H4 (cell line): ENCODE results near the gene EEF2. TPM values are rescaled to one million over a fixed set of nuclear protein-coding genes. Genes with fewer than 3 reads are reported as not detected.
A peak's percentile ranks its signal among the peaks of the same experiment; 100 is the strongest.
"Not testable (repeated sequence)": the region's sequence is repeated elsewhere in the genome, so short reads cannot be mapped to it uniquely, and the experiment has no call there.

ENCODE experiments used
- DNase-seq: peaks from one replicate; pipeline ENCODE4 v3.0.0-alpha.2; 2015; ENCODE audit warnings: low spot score
- total RNA-seq: library from RNA; depleted of rRNA; stranded (reverse); fragments of >200 nt; shearing (Covaris generic); gene quantifications from 2 replicates; pipeline ENCODE4 v1.2.3, GENCODE V29; 2014

Gene EEF2
- total RNA-seq, 1 experiment from 2014 or later: 588 TPM

DNA sequence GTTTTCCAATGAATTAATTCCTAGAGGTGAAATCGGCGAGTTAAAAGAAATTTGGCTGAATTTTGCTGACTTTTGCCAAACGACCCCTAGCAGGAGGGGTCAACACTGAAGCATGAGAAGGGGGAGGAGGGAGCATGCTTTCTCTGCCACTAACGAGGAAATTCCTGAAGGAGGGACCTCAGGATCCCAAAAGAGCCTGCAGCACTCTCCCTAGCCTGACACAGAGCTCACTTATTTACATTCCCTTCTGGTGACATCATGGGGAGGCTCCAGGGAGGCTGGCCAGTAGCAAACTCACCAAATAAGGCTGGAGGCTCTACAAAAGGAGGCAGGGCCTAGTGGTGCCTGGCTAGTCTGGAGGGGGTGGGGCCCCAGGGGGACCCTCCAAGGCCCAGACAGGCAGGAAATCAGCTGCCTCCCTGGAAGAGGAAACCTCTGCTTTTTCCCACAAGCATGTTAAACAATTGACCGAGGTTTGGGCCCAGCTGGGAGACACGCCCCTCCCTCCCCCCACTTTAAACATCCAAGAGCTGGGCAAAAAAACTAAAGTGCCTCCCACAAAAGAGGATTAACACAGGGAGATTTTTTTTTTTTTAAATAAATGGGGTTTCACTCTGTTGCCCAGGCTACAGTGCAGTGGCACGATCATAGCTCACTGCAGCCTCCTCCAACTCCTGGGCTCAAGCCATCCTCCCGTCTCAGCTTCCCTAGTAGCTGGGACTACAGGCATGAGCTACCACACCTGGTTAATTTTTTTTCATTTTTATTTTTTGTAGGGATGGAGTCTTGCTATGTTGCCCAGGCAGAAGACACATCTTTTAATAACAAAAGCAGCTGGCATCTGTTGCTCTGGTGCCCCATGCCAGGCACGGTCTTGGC is 16.5 kb downstream of the EEF2 start:
- DNase-seq: peak; percentile 97

DNA sequence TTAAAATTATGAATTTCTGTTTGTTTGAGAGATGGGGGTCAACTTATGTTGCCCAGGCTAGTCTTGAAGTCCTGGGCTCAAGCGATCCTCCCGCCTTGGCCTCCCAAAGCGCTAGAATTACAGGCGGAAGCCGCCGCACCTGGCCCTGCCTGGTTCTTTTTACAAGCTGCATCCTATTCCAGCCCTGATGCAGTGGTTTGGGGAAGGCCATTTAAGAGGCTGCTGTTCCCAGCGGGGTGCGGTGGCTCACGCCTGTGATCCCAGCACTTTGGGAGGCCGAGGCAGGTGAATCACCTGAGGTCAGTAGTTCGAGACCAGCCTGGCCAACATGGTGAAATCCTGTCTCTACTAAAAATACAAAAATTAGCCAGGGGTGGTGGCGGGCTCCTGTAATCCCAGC is 17.3 kb downstream of the EEF2 start:
- not testable (repeated sequence) for DNase-seq

DNA sequence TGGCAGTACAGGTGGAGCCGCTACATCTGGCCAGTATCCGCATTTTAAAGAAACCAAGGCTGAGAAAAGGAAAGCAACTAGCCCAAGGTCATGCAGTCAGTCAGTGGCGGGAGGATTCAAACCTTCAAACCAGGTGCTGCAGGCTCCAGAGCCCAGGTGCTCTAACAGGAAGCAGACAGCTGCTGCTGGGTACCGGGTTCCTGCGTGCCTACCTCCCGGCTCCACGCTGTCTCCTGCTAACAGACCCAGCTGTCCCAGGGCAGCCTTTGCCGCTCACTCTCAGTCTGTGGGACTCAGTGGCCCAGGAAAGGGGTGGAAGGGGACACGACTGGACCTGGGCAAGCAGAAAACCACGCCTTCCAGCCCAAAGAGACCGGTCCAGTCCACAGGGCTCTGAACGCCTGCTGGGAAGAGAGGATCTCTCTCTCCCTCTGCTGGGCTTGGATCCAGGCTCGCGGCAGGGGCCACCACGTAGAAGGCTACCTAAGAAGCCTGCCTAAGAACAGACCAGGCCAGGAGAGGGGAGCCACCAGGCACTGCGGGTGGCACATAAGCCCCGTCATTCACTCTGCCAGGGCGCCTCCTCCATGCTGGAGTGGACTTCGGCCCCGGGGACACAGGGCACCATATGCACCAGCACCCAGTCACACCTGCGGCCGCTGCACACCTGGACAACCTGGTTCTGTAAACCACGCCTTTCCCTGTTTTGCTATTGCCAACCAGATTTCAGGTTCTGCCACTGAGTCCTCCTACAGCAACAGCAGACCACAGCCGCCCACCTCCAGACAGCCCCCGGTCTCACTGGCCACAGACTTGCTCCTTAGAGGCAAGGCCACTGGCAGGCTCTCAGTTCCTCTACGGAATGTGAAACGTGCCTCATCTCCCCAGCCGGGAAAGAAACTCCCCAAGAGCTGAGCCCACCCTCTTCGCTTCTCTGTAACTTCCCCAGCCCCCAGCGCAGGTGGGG is 18.9 kb downstream of the EEF2 start:
- DNase-seq: no peak

DNA sequence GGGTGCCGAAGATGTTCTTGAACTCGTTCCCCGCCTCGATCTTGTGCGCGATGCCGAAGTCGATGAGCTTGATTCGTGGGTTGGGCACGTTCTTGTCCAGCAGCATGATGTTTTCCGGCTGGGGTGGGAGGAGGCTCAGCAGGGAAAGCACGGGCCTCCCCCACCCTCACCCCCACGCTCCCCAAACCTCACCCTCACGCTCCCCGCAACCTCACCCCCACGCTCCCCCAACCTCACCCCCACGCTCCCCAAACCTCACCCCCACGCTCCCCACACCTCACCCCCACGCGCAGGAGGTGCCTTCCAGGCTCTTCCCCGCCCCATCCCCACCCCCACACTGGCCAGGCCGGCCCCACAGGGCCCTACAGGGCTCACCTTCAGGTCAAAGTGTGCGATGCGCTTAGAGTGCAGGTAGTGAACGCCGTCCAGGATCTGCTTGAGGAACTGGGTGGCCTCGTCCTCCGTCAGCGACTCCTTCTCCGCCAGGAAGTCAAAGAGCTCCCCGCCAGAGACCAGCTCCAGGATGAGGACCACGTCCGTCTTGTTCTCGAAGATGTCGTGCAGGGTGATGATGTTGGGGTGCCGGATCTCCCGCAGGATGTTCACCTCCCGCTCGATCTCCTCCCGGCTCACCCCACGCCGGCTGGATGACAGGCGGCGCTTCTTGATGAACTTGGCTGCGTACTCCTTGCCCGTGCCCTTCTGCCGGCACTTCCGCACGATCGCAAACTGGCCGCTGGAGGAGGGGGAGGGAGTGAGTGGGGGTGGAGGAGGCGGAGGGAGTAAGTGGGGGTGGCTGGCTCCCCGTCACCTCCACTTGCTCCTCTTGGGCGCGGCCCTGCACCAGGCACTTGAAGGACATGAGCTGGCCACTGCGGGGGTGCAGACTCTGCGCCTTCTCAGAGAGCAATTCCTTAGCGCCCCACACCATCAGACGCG is 20.7 kb downstream of the EEF2 start:
- DNase-seq: no peak

DNA sequence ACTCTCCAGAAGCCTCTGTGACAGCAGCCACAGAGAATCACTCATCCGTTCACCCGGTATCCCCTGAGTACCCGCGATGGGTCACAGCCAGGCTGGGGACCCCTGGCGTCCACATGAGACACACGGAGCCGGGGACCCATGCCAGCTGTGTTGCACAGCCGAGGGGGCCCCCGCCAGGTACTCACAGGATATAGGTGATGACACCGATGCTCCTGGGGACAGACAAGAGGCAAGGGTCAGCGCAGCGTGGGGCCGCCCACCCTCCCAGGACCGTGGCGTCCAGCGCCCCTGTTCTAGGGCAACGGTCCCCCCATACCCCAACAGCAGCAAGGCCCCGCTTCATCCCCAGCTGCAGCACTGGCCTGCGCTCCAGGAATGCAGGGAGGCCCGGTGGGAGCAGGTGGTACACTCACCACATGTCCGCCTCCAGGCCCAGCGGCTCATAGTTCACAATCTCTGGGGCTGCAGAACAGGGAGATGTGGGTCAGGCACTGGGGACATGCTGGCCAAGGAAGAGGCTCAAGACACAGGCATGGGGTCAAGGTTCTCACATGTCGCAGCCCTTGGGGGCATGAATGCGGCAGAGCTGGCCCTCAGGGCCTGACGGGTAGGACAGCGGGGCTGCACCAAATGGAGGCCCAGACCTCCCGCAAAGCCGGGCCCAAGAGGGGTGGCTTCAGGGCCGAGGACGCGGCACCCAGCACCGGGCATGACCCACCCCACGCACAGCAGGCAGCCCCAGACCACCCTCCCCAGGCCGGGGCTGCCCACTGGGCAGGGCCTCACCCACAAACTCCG is 21.6 kb downstream of the EEF2 start:
- DNase-seq: no peak

DNA sequence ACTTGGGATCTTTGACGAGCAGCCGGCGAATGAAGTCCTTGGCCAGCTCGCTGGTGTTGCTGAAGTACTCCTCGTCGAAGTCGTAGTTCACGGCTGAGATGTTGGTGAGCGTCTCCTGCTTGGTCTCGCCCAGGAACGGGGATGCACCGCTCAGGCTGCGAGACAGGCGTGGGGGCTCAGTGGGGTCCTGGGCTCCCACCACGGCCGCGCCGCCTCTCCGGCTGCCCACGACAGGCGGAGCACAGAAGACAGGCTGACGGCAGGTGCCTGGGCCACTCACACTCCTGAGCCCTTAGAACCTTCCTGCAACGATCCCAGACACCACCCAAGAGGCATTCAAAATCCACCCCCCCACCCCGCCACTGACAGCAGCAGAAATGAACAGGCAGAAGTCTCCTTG is 24.3 kb downstream of the EEF2 start:
- DNase-seq: no peak

DNA sequence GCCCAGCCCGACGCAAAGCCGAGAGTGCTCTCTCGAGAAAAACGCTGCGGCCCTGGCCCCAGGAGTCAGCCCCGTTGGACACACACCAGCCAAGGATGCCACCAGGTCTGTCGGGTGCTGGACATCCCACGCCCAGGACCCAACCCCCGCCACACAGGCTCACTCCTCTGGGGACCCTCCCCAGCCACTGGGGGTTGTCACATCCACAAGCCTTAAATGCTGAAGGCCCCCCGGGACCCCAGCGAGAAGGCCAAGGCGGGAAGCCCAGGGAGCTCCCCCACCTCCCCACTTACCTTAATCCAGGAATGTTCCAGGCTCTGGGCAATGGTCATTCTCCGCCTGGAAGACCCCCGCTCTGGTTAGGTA is 25.5 kb downstream of the EEF2 start:
- no peak for DNase-seq

DNA sequence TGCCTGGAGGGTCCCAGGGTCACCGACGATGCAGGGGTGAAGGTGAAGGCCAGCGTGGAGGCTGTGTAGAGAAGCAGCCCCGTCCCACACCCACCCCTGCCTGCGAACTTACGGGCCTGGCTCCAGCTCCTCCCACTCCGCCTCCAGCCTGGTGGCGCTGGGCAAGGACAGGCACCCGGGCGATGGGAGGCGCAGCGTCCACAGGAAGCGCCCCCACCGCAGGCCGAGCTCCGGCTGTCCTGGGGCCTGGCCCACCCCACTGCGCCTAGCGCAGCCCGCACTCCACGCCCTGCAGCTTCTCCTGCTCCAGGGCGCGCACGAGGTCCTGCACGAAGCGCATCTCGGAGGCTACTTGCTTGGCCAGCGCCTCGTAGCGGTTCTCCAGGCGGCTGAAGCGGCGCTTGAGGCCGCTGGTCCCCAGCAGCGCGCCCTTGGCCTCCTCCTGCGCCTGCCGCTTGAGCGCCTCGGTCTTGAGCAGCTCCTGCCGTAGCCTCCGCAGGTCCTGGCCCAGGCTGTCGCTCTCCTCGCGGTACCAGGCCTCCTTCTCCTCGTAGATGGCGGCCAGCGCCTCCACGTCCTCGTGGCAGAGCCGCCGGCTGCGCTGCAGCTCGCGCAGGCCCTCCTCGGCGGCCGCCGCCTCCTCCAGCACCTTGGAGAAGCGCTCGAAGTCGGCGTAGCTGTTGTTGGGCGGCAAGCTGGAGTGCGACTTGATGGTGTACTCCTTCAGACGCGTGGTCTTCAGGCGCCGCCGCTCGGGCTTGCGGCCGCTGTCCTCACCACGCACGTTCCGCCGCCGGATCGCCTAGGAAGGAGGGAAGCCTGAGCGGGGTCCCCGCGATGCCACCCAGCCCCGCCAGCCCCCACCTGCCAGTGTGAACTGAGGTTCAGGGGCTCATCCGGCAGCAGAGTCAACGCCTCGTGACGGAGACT is 26.2 kb downstream of the EEF2 start:
- no peak for DNase-seq

DNA sequence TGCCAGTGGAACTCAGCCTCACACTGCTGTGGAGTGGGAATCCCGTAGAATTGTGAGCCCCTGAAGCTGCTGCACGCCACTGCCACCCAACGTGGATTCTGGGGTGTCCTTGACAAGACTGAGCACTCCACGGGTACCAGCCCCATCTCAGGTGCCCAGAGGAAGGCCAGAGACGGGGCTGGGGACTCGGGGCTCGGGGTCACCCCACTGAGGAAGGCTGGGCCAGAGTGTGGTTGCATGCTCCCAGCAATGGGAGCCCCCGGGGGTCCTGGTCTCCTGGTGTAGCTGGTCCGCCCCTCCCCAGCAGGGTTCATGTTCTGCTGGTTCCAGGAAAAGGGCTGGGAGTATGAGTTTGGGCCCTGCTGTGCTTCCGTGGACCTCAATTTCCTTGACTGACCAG is 29.6 kb downstream of the EEF2 start:
- no peak for DNase-seq

DNA sequence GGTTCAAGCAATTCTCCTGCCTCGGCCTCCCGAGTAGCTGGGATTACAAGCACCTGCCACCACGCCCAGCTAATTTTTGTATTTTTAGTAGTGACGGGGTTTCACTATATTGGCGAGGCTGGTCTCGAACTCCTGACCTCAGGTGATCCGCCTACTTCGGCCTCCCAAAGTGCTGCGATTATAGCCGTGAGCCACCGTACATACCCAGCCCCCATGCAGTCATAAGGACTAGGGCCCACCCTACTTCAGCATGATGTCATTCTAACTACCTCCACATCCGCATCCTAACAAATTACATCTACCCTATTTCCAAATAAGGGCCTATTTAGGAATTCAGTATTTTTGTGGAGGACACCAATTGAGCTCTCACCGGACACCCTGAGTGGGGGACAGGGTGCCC is 30.0 kb downstream of the EEF2 start:
- DNase-seq: not testable (repeated sequence)

DNA sequence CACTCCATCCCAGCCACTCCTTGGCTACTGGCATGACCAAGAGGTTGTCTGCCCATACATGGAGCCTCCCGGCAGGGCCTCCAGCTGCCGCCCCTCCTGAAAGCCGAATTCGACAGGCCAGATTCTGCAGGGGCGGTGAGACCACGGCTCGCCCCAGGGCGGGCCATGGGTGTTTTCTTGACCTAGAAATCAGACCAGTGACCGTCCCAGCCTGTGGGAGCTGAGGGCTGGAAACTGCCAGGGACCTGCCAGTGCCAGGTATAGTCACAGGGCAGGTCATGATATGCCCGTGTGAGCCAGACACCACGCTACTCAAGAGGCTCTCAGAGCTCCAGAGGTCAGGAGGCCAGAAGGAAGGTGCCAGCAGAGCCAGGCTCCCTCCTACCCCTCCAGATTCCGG is 31.2 kb downstream of the EEF2 start:
- no peak for DNase-seq

DNA sequence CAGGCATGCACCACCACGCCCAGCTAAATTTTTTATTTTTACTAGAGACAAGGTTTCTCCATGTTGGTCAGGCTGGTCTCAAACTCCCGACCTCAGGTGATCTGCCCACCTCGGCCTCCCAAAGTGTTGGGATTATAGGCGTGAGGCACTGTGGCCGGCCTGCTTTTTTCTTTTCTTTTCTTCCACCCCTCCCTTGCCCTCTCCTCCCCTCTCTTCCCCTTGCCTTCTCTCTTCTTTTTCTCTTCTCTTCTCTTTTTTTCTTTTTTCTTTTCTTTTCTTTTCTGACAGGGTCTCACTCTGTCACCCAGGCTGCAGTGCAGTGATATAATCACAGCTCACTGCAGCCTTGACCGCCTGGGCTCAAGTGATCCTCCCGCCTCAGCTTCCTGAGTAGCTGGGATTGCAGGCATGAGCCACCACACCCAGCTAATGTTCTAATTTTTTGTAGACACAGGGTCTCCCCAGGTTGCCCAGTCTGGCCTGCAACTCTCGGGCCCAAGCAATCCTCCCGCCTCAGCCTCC is 32.4 kb downstream of the EEF2 start:
- DNase-seq: not testable (repeated sequence)

DNA sequence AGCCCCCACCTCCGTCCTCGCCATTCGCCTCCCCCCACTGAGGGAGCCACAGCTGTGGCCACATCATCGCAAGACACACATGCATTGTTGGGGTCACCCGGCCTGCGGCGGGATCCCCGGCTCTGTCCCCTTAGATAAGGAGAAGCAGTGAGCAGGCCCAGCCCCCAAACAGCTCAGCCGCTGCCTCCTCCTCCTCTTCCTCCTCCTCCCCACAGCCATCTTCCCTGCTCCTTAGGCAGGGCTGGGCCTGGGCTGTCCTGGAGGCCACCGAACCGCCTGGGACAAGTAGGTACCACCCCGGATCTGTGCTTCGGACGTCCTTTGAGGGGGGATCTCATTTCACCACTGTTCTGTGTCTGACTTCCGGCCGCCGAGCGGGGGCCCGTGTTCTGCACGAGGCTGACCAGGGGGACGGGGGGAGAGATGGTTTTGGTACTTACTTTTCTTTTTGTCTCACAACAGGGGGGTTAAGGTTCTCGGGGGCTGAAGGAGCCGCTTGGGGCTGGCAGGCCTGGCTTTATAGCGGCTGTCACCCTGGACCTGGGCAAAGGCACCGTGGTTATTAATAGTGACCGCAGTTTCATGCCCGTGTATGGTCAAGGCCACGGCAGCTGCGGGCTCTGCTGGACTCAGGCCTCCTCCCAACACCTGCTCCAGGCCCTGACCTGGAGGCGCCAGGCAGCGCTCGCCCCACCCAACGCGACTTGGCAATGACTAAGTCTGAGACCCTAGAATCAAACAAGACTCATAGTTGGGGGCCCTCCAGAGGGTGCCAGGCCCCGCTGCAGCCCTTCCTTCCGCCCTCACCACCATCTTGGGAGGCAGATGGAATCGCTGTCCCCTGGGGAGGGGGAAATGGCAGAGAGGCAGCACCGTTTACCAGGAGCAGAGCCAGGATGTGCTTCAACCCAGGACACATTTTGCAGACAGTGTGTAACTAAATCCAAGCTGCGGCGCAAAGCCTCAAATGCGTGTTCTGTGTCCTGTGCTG is 34.1 kb downstream of the EEF2 start:
- DNase-seq: no peak

DNA sequence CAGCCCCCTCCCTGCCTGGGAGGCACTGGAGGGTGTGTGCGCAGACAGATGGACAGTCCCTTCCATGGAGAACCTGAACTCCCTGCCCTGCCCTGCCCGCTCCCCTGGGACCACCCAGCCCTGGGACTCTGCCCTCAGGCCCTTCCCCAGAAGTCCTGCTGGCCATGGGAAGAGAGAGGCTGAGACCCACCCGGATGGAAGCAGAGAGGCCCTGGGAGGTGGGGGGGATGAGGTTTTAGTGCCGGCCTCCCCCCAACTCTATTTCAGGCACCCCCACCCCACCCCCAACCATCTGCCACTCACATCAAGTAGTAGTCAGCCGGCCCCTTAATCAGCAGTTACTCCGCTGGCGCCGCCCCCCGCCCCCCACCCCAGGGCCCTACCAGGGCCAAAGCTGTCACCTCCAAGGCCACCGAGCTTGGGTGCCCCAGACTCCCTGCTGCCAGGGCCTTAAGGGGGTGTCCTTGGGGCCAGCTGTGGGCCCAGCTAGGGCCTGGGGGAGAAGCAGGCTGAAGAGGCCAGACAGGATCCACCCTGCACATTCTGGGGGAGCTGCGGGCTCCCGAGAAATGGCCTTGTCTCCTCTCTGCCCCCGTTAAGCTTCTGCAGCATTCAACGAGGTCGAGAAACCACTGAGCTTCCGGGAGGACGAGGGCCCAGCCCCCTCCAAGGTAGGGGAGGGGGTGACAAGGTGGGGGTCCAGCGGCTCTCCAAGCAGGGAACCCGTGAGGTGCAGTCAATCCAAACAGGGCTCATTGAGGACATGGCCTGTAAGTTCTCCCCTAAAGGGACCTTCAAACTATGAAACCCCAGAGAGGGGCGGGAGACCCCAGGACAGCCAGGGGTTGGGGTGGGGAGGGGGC is 35.0 kb downstream of the EEF2 start:
- no peak for DNase-seq

DNA sequence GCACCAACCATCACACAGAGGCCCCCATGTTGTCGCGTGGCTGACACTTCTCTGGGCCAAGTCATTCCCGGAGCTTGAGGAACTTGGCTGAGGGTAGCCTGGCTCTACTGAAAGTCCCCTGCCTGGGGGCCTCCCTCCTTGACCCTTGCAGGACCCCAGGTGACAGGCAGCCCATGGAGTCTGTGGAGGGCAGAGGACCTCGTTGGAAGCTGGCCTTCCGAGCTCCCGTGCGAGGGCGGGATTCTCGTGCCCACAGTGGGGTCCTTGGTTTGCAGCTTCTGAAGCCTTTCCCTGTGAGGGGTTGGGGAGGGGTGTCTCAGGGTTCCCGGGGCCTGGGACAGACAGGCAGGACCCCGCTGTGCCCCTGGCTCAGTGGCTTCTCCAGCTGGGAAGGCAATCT is 36.0 kb downstream of the EEF2 start:
- DNase-seq: no peak

DNA sequence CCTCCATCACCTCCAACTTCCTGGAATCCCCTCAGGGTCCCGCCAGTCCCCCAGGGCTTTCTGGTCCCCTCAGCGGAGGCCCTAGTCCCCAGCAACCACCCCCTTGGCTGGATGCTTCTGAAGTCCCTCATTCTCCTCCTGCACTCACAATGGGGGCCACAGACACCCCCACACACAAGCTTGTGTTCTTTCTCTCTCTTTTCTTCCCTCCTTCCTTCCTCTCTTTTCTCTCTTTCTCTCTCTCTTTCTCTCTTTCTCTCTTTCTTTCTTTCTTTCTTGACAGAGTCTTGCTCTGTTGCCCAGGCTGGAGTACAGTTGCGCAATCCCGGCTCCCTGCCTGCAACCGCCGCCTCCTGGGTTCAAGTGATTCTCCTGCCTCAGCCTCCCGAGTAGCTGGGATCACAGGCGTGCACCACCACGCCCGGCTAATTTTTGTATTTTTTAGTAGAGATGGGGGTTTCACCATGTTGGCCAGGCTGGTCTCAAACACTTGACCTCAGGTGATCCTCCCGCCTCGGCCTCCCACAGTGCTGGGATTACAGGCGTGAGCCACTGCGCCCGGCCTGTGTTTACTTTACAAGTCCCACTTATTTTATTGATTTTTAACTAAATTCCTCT is 37.8 kb downstream of the EEF2 start:
- not testable (repeated sequence) for DNase-seq

DNA sequence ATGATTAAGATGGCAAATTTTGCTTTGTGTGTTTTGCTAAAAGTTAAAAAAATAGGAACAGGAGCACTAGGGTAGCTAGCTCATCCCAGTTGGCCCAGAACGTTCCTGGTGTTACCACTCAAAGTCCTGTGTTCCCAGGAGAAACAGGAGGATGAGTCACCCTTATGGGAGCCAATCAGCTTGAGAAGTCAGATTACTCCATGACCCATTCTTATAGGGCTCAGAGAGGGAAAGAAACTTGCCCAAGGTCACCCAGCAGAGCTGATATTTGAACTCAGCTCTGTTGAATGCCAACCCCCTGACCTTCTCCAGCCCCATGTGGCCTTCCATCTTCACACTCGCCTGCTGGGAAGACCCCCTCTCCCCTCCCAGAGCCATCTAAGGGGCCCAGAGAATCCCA is 39.4 kb downstream of the EEF2 start:
- no peak for DNase-seq
